Right lobe of liver (tissue), 6 donors: ENCODE data around the gene WAS. TPM values are rescaled to one million over a fixed set of nuclear protein-coding genes. Genes with fewer than 3 reads are reported as not detected.
A peak's percentile ranks its signal among the peaks of the same experiment; 100 is the strongest.

Source experiments
- ATAC-seq, 4 donors: fragments of 200-7000 bp; cut with Tn5 transposase; one replicate each; pipeline ENCODE4 v1.9.1; 2020; ENCODE audit warnings: mild to moderate bottlenecking in 4 of 4, moderate library complexity in 4 of 4
- DNase-seq, 3 donors: peaks; one replicate each; pipeline ENCODE4 v3.0.0-alpha.2; 2020
- H3K27ac ChIP-seq, 3 donors: fragments of 200-600 bp; one replicate each; pipeline ENCODE4 v1.8.0; 2022
- H3K27me3 ChIP-seq, 2 donors: fragments of 200-600 bp; one replicate each; pipeline ENCODE4 v1.8.0; 2022
- H3K36me3 ChIP-seq, 4 donors: fragments of 200-600 bp; sonication (generic) in 1 of 4; one replicate each; pipeline versions ENCODE4 v1.5.1 to v1.8.0; 2017 to 2022; ENCODE audit warnings: control low read depth in 1 of 4
- H3K4me1 ChIP-seq, 4 donors: fragments of 200-600 bp; sonication (generic) in 1 of 4; one replicate each; pipeline versions ENCODE4 v1.5.1 to v1.8.0; 2017 to 2022; ENCODE audit warnings: control low read depth in 1 of 4
- H3K4me3 ChIP-seq, 3 donors: fragments of 200-600 bp; one replicate each; pipeline ENCODE4 v1.8.0; 2022
- H3K9me3 ChIP-seq, 4 donors: fragments of 200-600 bp; sonication (generic) in 1 of 4; one replicate each; pipeline versions ENCODE4 v1.5.1 to v1.8.0; 2017 to 2022; ENCODE audit warnings: control low read depth in 1 of 4
- POLR2A ChIP-seq: fragments of 450-650 bp; IDR thresholded peaks from one replicate; pipeline ENCODE4 v1.6.1; 2017; ENCODE audit warnings: antibody characterized with exemption, mild to moderate bottlenecking
- WGBS: methylation state at CpG from one replicate; pipeline ENCODE4 v1.1.6; 2018; ENCODE audit warnings: low coverage, low lambda C conversion rate; ENCODE audit not compliant: insufficient coverage; ENCODE audit errors: missing lambda C conversion rate; 5-methylcytosine and 5-hydroxymethylcytosine counted together
- intact Hi-C, 2 donors: fragments of 100-400 bp; cut with DNase I; formaldehyde crosslinking; loops; one replicate each; pipeline versions ENCODE4 v1.11.2 to v1.14.1; 2022
- total RNA-seq, 6 experiments: library from RNA; depleted of rRNA in 2 of 6; stranded (reverse); fragments of >200 nt in 2 of 6; fragmentation: NEBNext Ultra II Directional in 3 of 6; extraction: Animal tissue kit (Norgen Biotek cat#: 25700) in 3 of 6; gene quantifications; one replicate each; pipeline versions ENCODE4 v1.1.0 to v1.2.4, GENCODE V29; 2016 to 2023
- TF ChIP-seq, protein P1 (sequence below), 4 donors: fragments of 200-600 bp in 3 of 4; fragments of 450-650 bp in 1 of 4; IDR thresholded peaks; one replicate each; pipeline versions ENCODE4 v1.5.1 to v1.8.0; 2016 to 2022; ENCODE audit warnings: antibody characterized with exemption in 4 of 4, mild to moderate bottlenecking in 2 of 4
- donor health status: DM: no; HTN: yes; CAD: no.
- donor health status: DM: no; HTN: no; CAD: no.
- donor health status: DM: no; HTN: no; CAD: no.
- donor health status: DM: no; HTN: yes; CAD: no.
- donor health status: DM: no; HTN: yes; CAD: no.

The WAS gene
- total RNA-seq, 6 experiments from 2014 or later = 2.4 to 7.2 (median 4.8) TPM

DNA sequence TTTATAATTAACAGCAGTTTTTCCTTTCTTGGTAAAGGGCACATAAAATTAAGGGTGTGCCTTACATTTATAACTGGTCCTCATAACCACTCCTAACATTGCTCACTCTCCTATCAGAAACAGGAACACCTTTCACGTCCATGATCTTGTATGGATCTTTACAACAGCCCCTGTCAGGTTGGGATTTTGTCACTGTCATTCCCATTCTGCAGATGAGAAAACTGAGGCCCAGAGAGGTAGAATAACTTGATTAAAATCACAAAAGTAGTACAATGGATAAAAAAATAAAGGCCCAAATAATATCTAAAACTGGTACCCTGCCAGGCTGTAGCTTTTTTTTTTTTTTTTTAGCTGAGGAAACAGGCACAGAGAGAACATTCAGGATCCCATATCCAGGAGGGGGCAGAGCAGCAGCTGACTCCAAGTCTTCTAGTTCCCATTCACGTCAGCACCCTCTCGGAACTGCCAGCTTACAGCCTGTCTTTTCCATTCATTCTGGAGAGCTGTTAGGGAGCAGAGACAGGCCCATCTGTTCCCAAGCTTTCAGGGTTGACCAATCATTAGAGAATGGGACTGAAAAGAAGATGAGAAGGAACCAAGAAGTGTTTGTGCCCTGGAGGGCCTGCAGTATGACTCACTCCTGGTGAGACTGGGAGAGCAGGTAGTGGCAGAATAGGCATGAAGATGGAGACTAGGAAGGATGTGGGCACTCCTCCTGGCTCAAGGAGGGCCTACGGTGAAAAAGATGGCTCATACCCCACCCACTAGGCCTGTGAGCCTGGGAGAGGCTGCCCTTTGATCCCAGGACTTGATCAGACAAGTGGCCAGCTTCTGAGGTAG is 20.3 kb downstream of the WAS start:
- Histone ChIP-seq H3K36me3 (no peaks in the 10 kb centered on the region), H3K9me3 (no peaks in the 10 kb centered on the region), H3K4me3 (no peak overlapping the region), H3K4me1 (peaks cover 0 to 5% (median 0%) of the 10 kb centered on the region in 4 donors), H3K27me3 (no peaks in the 10 kb centered on the region), H3K27ac (no peak overlapping the region)
- intact Hi-C loops = no loop called here
- TF ChIP-seq, protein P1, sequence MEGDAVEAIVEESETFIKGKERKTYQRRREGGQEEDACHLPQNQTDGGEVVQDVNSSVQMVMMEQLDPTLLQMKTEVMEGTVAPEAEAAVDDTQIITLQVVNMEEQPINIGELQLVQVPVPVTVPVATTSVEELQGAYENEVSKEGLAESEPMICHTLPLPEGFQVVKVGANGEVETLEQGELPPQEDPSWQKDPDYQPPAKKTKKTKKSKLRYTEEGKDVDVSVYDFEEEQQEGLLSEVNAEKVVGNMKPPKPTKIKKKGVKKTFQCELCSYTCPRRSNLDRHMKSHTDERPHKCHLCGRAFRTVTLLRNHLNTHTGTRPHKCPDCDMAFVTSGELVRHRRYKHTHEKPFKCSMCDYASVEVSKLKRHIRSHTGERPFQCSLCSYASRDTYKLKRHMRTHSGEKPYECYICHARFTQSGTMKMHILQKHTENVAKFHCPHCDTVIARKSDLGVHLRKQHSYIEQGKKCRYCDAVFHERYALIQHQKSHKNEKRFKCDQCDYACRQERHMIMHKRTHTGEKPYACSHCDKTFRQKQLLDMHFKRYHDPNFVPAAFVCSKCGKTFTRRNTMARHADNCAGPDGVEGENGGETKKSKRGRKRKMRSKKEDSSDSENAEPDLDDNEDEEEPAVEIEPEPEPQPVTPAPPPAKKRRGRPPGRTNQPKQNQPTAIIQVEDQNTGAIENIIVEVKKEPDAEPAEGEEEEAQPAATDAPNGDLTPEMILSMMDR (IDR thresholded peaks at IDR 0.05) = no peak
- TF ChIP-seq POLR2A = no peak
- DNase-seq = no peak
- peak in 2 of 4 donors; percentile 24 to 43 for ATAC-seq
- WGBS = 40% methylated on average over 3 of the region's 4 CpGs

GRCh38 chrX:48705871-48706270 is 22.3 kb downstream of the WAS start:
- H3K27me3 ChIP-seq = no peaks in the 10 kb centered on the region
- peaks cover 0 to 5% (median 0%) of the 10 kb centered on the region in 4 donors for H3K4me1 ChIP-seq
- DNase-seq (no peak), ATAC-seq (no peak)
- H3K27ac ChIP-seq = no peak overlapping the region
- intact Hi-C loops = no loop called here
- TF ChIP-seq, protein P1 (IDR thresholded peaks at IDR 0.05) = no peak
- TF ChIP-seq POLR2A = no peak
- 90% methylated on average over 4 of the region's 12 CpGs for WGBS
- H3K4me3 ChIP-seq = no peak overlapping the region
- H3K9me3 ChIP-seq = no peaks in the 10 kb centered on the region
- H3K36me3 ChIP-seq = no peaks in the 10 kb centered on the region

- peaks cover 0 to 14% (median 0%) of the 10 kb centered on the region in 4 donors for H3K4me1 ChIP-seq
- no peaks in the 10 kb centered on the region for H3K9me3 ChIP-seq
- TF ChIP-seq, protein P1 (IDR thresholded peaks at IDR 0.05) = no peak
- TF ChIP-seq POLR2A = no peak
- H3K27me3 ChIP-seq = no peaks in the 10 kb centered on the region
- no peaks in the 10 kb centered on the region for H3K36me3 ChIP-seq
- H3K27ac ChIP-seq = no peak overlapping the region
- WGBS = 66% methylated on average over 3 of the region's 7 CpGs
- ATAC-seq = no peak
- H3K4me3 ChIP-seq = no peak overlapping the region
- intact Hi-C loops = no loop called here
- DNase-seq = no peak
Measured at GRCh38 chrX:48709522-48710112, 26.0 kb downstream of the WAS start.

- ATAC-seq (no peak), DNase-seq (no peak)
- H3K27ac ChIP-seq = peak overlapping the region; percentile 31 to 94 (median 77)
- no peak overlapping the region for H3K4me3 ChIP-seq
- no peaks in the 10 kb centered on the region for H3K27me3 ChIP-seq
- 53% methylated on average over 8 of the region's 9 CpGs for WGBS
- no peak for TF ChIP-seq POLR2A
- TF ChIP-seq, protein P1 (IDR thresholded peaks at IDR 0.05) = no peak
- no peaks in the 10 kb centered on the region for H3K9me3 ChIP-seq
- H3K36me3 ChIP-seq = no peaks in the 10 kb centered on the region
- H3K4me1 ChIP-seq = peaks cover 0 to 14% (median 0%) of the 10 kb centered on the region in 4 donors
- intact Hi-C loops = no loop called here
Measured at GRCh38 chrX:48711162-48711928, 27.7 kb downstream of the WAS start.
